Activated CD8-positive, alpha-beta memory T cell treated with anti-CD3 and anti-CD28 coated beads for 1 hour (primary cell): Measurements from ENCODE around the gene MTHFD2L.
"Not testable (repeated sequence)": the region's sequence is repeated elsewhere in the genome, so short reads cannot be mapped to it uniquely, and the experiment has no call there.

Experiments
- DNase-seq, 2 donors: peaks; one replicate each; pipeline ENCODE4 v3.0.0-alpha.2; 2020; ENCODE audit warnings: low read depth in 1 of 2; ENCODE audit errors: extremely low read depth in 1 of 2

MTHFD2L gene

DNA sequence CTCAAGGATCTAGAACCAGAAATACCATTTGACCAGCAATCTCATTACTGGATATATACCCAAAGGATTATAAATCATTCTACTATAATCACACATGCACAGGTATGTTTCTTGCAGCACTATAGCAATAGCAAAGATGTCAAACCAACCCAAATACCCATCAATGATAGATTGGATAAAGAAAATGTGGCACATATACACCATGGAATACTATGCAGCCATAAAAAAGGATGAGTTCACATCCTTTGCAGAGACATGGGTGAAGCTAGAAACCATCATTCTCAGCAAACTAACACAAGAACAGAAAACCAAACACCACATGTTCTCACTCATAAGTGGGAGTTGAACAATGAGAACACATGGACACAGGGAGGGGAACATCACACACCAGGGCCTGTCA, 25.7 kb upstream of the MTHFD2L start:
- not testable (repeated sequence) for DNase-seq

GRCh38 chr4:74132944-74133343, 25.0 kb upstream of the MTHFD2L start:
- DNase-seq = no peak

- DNase-seq = no peak
Observed at GRCh38 chr4:74133786-74134499, 24.0 kb upstream of the MTHFD2L start.

- DNase-seq = no peak
Observed at GRCh38 chr4:74134500-74134852, 23.4 kb upstream of the MTHFD2L start.

DNA sequence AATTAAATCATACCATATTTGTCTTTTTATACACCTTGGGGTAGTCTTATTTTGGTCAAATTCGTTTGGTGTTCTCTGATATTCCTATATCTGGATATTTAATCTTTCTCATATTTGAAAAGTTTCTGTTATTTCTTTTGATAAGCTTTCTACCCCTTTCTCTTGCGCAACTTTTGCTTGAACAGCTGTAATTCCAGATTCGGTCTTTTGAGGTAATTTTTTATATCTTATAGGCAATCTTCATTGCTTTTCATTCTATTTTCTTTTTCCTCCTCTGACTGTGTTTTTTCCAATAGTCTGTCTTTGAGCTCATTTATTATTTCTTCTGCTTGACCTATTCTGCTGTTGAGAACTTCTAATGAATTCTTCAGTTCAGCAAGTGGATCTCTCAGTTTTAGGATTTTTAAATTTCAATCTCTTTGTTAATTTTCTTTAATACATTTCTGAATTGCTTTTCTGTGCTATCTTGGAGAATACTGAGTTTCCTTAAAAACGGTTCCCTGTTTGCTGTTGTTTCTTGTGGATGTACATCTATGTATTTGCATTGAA, 11.3 kb upstream of the MTHFD2L start:
- DNase-seq = no peak

GRCh38 chr4:74148205-74148604, 9.7 kb upstream of the MTHFD2L start:
- DNase-seq = no peak

DNA sequence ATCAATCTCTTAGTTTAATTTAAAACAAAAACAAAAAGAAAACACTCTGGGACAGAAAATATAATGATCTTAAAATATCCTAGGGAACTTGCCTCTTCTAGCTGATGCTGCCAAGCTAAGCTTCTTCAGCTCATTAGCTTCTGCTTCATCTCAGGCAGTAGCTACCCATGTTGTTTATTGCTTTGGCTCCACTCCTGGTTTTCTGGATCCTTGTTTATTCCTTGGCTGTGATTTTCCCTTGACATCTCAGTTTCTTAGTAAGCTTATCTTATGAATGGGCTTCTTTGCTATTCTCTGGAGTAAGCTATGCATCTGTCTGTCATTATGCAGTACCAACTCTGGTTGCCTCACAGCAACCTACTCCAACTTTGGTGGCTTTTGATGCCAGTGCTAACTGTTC, 5.1 kb upstream of the MTHFD2L start:
- no peak for DNase-seq

GRCh38 chr4:74156521-74156920, 1.4 kb upstream of the MTHFD2L start:
- DNase-seq = no peak

DNA sequence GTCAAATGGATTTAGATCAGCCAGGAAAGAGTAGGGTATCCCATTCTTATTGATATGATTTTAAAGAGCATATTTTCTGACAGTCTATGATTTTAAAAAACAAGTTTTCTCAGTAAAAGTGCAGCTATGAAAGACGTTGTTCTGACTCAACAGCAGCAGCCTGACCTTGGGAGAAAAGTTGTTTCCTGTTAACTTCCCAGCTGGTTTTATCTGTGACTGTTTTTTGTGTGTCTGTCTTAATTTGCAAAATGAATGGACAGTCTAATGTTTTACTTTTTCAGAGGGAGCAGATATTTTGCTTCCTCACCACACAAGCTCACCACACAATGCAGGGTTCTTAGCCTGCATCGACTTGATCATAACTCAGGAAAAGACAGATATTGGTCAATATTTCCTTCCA, 764 bp upstream of the MTHFD2L start:
- no peak for DNase-seq

GRCh38 chr4:74158466-74159142, 686 bp downstream of the MTHFD2L start:
- no peak for DNase-seq

DNA sequence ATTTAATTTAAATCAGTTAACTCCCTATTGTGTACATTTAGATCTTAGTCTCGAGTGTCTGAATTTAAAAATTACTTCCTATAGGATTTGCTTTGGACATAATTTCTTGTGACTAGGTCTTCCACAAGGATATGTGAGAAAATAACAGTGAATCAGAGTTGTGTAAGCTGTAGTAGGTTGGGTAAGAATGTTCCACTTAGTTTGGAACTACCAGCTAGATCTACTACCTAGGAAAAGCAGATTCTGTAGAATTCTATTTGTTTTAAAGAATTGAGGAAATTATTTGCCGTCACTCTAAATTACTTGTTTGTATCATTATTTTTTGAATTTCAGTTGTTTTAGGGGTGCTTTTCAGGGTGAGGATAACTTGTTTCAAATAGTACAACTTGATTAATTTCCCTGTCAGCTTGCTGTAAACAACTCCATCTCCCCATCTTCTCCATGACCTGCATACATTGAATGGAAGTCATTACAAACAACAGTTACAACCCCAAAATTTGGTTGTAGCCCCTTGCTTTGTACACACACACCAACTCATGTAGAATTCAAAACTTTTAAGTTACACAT, 1.3 kb downstream of the MTHFD2L start:
- DNase-seq = no peak

DNA sequence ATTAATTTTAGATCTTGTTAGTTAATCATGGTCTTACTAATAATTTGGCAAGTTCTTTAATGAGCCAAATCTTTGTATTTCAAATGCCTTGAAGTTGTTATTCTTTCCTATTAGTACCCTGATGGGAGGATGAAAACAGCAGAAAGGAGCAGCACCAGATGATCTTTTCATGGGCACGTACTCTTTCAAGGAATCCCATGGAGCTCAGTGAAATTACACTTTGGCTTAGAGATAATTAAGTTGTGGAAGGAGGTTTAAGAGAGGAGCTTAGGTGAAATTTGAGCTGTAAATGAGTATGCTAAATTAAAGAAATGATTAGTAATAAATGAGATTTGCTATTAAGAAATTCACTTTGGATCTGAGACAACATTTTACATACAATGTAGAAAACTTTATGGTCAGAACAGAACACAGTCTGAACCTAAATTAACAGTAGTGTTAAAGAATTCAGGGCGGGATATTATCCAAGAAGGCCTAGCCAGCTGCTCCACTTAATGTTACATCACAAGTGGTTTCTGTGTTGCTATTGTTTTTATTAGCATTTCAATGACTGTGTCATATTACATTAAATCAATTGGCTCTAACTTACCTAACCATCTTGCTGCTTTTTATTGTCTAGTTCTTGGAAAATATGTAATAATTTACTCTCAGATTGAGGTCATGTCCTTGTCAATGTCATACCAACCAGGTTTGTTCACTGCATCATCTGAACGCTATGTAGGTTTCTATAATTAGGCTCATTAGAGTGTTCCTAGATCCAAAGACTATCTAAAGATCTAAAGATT, 3.9 kb downstream of the MTHFD2L start:
- DNase-seq = no peak

DNA sequence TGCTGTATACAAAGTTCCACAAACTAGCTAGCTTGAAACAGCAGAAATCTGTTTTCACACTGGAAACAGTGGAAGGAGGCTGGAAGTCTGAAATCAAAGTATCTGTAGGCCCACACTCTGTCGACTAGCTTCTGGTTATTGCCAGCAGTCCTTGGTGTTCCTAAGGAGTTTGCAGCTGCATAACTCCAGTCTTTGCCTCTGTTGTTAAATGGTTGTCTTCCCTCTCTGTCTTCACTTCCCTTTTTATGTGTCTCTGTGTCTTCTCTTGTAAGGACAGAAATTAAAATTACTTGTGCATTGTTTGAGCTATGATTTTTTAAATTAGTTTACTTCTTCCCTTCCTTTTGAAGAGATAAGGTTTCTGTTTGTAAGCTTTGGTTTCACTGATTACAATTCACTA, 8.2 kb downstream of the MTHFD2L start:
- no peak for DNase-seq

DNA sequence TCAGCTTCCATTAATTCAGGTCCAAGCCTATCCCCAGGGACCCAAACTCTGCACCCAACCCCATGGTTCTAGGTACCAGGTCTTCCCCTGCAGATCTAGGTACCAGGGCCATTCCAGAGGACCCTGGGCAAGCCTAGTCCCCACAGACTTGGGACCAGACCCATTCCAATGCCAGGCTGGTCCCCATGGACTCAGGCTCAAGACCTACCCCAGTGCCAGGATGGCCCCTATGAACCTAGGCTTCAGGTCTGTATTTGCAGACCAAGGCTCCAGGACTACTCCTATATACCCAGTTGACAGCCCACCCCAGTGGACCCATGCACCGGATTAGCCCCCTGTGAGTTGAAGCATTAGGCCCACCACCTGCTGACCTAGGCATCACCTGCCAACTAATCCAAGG, 8.9 kb downstream of the MTHFD2L start:
- no peak for DNase-seq

DNA sequence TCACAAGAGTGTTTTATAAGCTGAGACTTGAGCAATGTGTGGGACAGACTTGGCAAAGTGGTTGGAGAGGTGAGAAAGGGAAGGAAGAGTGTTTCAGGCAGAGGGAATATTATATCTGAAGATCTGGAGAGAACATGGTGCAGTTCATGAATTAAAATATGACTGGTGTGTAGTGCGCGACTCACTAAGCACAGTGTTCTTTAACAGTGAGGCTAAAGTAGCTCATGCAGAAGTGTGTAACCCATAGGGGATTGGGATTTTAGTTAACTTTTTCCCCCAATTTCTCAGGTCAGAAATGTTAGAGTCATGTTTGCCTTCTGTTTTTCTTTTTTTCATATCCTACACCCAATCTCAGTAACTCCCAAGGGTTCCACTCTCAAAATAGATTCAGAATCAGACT, 9.7 kb downstream of the MTHFD2L start:
- DNase-seq = no peak

- DNase-seq = no peak
Observed at GRCh38 chr4:74168841-74169240, 10.9 kb downstream of the MTHFD2L start.

- DNase-seq = no peak
Observed at GRCh38 chr4:74173321-74173720, 15.4 kb downstream of the MTHFD2L start.

- DNase-seq = no peak
Observed at GRCh38 chr4:74174421-74174820, 16.5 kb downstream of the MTHFD2L start.

DNA sequence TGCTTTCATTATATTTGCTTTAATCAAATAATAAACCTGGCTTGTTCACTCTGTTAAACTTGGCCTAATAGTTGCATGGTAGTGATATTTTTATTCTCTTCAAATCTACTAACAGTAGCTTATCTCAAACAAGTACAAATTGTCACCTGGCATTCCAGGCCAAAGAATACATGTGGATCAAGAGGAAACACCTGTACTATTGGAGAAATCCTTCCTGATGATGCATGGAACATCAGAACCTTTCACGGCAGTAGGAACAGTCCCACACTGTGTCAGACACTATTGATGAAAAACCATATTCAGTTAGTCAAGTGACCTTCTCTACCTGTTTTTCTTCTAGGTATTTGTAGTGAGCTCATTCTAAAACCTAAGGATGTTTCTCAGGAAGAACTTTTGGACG, 17.0 kb downstream of the MTHFD2L start:
- no peak for DNase-seq

GRCh38 chr4:74175379-74175778, 17.5 kb downstream of the MTHFD2L start:
- DNase-seq = no peak

GRCh38 chr4:74178798-74179197, 20.9 kb downstream of the MTHFD2L start:
- DNase-seq = no peak
